HG03045 (cell line): Measurements from ENCODE around the gene BACE2.

Source experiments
- ATAC-seq: cut with Tn5 transposase; IDR thresholded peaks from one replicate; pipeline ENCODE4 v1.9.1; 2021; ENCODE audit warnings: mild to moderate bottlenecking, moderate library complexity; ENCODE audit not compliant: unreplicated experiment

Gene BACE2

DNA sequence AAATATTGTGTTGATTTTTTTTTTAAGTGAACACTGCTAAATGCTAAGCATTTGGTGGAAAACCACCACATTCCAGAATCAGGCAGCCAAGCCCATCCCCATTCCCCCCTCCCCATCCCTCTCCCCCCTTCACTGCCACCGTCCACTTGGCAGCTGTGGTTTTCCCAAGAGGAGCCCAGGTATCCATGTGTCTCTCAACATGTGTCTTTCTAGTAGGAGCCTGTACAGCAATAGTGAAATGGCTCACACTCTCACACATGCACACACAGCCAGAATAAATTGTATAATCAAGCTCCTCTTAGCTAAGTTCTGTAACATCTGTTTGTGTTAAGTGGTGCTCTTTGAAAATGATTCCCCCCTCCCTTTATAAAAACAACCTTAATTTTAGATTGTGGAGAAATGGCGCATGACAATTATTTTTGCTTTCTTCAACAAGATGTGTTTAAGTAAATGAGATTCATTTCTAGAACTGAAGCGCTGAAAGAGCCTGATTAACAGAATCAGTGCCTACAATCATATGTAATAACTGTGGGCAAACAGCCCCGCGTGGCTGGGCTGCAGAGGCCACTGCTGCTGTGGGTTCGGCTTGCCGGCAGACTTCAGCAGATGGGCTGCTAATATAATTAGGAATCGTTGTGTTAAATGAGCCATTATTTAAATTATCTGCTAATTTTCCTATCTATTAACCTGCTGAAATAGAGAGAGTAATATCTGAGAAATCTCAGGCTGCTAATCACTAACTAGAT is 43.3 kb downstream of the BACE2 start:
- no peak for ATAC-seq

DNA sequence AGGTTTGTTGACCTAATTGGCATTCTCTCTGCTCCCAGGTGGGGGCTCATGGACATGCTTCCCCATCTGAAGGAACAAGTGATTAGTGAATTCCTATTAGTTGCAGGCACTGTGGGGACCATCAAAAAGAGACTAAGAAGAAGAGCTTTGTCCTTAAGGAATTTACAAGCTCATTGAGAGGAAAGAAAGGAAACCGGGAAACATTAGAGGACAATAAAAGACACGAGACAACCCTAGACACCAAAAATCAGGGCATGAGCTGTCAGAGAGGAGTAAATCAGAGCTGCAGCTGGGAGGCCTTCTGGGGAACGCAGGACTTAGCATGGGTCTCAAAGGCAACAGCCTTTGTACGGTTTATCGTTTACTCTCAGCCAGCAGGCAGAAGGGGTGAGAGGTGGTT is 45.1 kb downstream of the BACE2 start:
- ATAC-seq = no peak

DNA sequence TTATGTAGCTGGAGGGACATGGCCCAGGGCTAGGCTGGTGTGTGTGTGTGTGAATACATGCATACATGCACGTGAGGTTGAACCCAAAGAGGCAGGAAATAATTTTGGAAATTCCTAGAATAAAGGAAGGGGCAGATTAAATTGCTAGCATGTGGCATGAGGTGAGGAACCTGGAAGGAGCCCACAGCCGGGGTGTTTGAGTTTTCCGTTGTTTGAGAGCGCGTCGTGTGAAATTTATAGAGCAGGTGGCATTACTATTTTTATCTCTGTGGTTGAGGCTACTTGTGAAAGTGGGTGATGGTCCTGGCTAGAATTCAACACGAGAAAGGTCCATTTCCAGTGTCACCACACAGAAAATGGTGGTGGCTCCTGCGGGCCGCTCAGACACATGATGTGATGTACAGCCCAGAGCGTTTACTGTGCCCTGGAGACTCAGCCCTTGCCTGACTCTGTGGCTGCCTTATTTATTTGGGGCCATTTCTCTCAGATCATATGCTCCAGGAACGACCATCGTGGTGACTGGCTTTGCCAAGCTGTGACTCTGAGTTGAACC is 48.0 kb downstream of the BACE2 start:
- no peak for ATAC-seq

GRCh38 chr21:41216486-41216885 is 48.5 kb downstream of the BACE2 start:
- no peak for ATAC-seq

- no peak for ATAC-seq
Observed at GRCh38 chr21:41217671-41218385, 49.9 kb downstream of the BACE2 start.

DNA sequence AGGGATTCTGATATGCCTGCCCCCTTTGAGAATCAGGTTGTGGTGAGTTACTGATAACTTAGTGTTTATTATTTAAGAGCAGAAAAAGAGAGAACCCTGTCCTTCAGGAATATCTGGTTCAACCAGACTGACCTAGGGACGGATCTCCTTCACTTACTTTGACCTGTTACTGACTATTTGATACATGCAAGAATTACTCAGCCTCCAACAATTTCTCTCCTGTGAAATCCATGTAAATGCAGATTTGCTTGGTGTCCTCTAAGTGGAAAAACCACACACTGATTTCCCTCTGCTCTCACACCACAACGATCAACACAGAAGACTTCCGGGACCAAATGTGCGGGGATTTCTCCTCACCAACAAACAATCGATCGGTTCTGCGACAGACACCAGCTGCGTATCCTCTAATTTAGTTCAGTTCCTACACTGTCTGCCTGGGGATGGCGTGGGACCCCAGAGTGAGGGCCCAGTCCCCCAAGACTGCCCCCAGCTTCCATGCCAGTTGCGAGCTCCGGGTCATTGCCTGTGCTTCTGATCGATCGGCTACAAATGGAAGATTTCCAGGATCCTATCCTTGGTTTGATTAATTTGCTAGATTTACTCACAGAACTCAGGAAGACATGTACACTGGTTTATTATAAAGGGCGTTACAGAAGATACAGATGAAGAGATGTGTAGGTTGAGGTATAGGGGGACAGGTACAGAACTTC is 51.7 kb downstream of the BACE2 start:
- no peak for ATAC-seq

- no peak for ATAC-seq
Observed at GRCh38 chr21:41220208-41220733, 52.3 kb downstream of the BACE2 start.

- no peak for ATAC-seq
Observed at GRCh38 chr21:41222247-41223068, 54.5 kb downstream of the BACE2 start.

- ATAC-seq = no peak
Observed at GRCh38 chr21:41226853-41227252, 58.9 kb downstream of the BACE2 start.

DNA sequence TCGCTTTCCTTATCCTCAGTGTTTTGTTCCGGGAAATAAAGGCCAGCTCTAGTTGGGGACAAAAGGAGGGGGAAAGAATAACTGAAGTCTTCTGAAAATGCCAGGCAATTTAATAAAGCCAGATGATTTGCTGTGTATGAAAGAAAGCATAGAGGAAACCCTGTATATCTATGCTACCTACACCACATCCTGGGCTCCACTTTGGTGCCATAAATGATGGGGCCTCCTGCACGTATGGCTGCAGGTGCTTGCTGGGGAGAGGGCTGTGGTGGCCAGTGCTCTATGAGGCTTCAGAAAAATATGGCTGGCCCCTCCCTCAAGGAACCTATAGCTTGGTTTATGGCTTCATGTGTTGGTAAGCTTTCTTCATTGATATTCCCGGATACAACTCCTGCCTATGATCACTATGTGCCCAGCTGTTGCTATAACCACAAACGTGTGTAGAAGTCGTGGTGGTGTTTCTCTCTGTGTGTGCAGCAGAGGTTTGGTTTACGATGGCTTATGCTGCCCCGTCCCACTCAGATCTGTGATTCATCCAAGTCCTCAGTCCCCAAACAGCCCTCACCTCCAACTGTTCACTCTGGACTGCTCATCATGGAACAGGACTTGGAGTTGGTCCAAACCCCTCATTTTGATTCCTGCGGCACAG is 59.5 kb downstream of the BACE2 start:
- ATAC-seq = no peak

GRCh38 chr21:41228006-41228370 is 60.0 kb downstream of the BACE2 start:
- ATAC-seq = no peak

- no peak for ATAC-seq
Observed at GRCh38 chr21:41228492-41228891, 60.5 kb downstream of the BACE2 start.

- no peak for ATAC-seq
Observed at GRCh38 chr21:41228958-41229357, 61.0 kb downstream of the BACE2 start.

DNA sequence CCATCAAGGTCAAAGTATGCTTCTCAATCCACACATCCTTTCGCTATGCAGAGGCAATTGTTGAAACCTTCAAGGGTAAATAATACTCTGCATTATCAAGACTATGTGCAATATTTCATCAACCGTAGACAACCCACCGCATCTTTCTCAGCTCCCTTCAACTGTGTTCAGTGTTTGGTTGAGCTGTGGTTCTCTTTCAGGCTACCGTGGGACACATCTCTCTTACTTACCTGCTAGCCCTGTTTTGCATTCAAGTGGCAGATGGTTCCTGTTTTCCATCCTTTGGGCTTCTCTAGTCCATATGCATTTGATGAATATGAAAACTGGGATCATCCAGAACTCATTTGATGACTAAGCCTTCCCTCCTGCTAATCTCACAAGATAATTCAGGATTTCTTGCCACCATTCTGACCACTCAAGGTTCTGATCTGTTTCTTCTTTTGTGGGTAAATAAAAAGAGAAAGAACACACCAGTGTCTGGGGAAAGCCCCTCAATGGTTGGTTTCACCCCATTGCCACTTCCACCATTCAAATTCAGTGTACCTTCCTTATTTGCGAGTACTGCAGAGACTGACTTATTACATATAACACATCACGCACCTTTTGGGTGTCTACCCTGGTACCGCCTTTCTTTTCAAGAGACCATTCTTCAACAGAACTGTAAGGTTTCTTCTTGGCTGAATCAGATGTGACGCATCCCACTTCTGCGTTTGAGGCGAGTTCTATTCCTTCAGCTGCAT is 61.7 kb downstream of the BACE2 start:
- ATAC-seq = no peak

DNA sequence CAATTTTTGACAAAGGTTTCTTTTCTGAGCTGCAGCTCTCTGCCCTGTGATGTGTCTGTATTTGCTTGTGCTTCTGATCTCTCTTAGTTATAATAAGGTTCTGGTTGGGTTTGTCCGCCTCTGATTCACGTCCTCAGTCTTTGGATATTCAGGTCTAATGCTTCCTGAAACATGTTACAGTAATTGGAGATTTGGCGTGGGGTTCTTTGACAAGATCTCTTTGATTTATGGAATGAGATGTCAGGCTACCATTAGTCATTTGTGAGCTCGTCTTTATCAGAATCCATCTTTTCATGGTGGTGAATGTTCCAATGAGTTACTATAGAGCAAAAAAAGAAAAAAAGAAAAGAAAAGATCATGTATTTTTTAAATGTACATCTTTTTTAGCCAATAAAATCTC is 62.5 kb downstream of the BACE2 start:
- ATAC-seq = no peak

DNA sequence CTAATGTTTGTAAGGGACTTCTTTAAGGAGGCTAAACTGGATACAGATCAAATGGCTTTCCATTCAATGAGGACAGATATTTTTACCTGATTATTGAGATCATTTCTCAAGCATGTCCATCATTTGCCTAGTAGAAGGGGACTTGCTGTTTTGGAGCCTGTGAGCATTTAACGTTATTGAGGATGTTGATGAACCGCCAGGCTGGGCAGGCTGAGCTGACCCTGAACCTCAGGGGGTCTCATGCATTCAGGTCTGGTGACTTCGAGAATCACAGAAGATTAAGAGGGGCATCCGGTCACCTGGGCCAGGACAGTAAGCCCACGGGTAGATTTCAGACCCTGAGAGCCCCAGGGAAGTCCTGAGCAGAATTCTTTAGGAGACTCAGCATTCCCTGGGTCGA is 63.1 kb downstream of the BACE2 start:
- no peak for ATAC-seq

- no peak for ATAC-seq
Observed at GRCh38 chr21:41232013-41232412, 64.1 kb downstream of the BACE2 start.

DNA sequence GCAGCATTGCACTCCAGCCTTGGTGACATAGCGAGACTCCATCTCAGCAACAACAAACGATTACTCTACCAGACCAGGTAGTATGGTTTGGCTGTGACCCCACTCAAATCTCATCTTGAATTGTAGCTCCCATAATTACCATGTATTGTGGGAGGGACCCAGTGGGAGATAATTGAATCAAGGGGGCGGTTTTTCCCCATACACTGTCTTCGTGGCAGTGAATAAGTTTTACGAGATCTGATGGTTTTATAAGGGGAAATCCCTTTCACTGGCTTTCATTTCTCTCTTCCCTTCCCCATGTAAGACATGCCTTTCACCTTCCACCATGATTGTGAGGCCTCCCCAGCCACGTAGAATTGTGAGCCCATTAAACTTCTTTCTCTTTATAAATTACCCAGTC is 66.0 kb downstream of the BACE2 start:
- ATAC-seq = no peak

DNA sequence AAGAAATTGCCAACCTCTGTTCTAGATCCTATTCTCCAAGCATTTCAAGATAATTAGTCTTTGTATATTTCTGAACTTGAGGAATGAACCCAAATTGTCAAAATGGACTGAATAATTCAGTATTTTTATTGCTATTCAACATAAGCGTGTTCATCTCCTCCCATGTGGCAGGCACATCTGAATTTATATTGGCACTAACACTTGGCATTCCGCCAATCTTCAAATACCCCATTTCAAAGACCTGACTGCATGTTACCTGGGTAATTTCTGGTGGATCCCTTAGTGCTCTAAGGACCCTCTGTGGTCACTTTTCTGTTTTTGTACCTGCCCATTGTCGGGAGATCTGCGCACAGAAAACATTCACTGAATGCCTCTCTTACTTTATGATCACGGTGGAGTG is 66.6 kb downstream of the BACE2 start:
- no peak for ATAC-seq
